ENCODE results near the gene KLHL40.

Gene KLHL40

DNA sequence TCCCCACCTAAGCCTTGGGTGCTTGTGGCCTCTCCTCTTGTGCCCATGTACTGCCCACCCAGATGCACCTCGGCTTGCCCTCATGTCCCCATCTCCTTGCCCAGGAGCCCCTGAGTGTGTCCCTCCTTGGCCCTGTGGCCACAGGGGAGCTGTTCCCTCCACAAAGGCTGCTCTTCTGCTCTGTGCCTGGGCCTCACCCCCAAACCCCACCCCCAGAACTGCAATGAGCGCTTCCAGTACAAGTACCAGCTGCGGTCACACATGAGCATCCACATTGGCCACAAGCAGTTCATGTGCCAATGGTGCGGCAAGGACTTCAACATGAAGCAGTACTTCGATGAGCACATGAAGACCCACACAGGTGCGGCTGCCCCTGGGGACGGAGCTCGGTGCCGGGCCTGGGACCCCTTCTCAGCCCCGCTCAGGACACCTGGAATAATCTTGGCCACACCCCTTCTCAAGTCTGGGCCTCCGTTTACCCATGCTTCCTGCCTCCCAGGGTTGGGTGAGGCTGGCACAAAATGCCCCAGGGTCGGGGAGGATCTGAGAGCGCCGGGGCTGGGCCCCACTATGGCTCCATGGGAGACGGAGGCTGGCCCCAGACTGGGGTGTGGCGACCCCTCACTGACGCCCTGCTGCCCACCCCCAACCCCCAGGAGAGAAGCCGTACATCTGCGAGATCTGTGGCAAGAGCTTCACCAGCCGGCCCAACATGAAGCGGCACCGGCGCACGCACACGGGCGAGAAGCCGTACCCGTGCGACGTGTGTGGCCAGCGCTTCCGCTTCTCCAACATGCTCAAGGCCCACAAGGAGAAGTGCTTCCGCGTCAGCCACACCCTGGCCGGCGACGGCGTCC, 21.5 kb upstream of the KLHL40 start:
- H3K27me3 Mint-ChIP-seq = no peaks in the 10 kb centered on the region

DNA sequence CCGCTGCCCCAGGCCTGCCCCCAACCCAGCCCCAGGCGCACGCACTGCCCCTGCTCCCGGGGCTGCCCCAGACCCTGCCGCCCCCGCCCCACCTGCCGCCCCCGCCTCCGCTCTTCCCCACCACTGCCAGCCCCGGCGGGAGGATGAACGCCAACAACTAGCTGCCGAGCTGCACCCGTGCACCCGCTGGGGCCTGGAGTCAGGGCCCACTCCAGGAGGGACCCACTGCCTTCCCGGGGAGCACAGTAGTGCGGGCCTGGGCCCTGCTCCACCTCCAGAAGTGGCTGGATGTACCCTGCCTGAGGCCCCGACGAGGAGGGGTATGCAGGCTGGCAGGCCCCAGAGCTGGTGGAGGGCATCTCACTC, 20.9 kb upstream of the KLHL40 start:
- no peaks in the 10 kb centered on the region for H3K27me3 Mint-ChIP-seq
- H3K27ac Mint-ChIP-seq = no peak overlapping the region
- H3K4me3 Mint-ChIP-seq = no peak overlapping the region
- no peaks in the 10 kb centered on the region for H3K4me1 Mint-ChIP-seq
- H3K36me3 Mint-ChIP-seq = no peaks in the 10 kb centered on the region
- H3K9me3 Mint-ChIP-seq = no peaks in the 10 kb centered on the region

More for the DNA sequence above, 21.5 kb upstream of the KLHL40 start:
- Mint-ChIP-seq H3K36me3 (no peaks in the 10 kb centered on the region), H3K4me3 (no peak overlapping the region), H3K9me3 (no peaks in the 10 kb centered on the region), H3K4me1 (no peaks in the 10 kb centered on the region), H3K27ac (no peak overlapping the region)

DNA sequence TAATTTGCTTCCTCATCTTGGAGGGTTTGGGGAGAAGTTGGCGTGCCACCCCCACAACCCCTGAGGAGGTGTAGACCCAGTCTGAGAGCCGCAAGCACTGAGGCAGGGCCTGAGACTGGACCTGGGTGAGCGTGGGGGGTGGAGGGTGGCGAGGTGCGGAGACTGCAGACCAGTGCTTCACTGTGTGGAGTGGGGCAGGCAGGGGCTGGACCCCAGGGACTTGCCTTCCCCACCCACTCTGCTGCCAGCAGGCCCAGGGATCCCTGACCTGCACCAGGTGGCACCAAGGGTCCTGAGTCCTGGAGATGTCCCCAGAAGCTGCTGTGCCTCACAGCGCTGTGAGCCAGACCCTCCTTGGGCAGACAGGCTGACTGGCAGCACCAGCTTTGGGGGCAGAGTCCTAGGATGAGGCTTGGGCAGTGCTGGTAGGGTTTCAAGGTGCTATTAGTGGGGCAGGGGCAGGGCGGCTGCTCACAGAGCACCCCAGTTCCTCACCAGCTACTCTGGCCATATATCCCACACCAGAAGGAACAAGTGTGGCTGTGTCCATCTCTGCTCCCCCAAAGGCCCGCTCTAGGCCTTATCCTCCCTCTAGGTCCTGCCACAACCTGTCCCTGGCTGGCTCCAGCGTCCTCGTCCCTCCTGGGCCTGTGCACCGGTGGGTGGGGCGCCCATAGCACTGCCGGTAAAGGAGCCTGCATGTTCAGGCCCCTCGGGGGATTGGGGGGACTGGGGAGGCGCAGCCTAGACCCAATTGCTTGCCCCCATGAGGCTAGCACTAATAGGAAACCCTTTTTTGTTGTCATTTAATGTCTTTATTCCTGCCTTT, 20.1 kb upstream of the KLHL40 start:
- Mint-ChIP-seq H3K4me1 (no peaks in the 10 kb centered on the region), H3K36me3 (no peaks in the 10 kb centered on the region), H3K27me3 (no peaks in the 10 kb centered on the region), H3K27ac (no peak overlapping the region), H3K9me3 (no peaks in the 10 kb centered on the region), H3K4me3 (no peak overlapping the region)

DNA sequence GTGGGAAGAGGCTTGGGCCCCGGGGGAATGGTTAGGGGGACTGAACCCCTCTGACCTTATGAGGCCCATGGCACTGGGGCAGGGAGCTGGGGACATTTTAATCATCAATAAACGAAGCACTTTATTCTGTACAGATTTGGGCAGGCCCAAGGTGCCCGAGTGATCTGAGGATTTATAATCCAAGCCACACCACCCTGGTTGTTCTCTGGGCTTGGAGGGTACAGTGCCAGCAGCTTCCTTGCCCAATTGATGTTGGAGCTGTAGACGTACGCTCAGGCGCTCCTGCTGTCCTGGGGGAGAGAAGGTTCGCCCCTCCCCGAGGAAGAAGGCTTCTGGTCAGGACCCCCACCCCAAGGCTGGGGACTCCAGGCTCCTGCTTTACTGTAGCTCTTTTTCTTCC, 19.3 kb upstream of the KLHL40 start:
- Mint-ChIP-seq H3K27me3 (no peaks in the 10 kb centered on the region), H3K36me3 (no peaks in the 10 kb centered on the region), H3K4me3 (no peak overlapping the region), H3K9me3 (no peaks in the 10 kb centered on the region), H3K4me1 (no peaks in the 10 kb centered on the region), H3K27ac (no peak overlapping the region)

DNA sequence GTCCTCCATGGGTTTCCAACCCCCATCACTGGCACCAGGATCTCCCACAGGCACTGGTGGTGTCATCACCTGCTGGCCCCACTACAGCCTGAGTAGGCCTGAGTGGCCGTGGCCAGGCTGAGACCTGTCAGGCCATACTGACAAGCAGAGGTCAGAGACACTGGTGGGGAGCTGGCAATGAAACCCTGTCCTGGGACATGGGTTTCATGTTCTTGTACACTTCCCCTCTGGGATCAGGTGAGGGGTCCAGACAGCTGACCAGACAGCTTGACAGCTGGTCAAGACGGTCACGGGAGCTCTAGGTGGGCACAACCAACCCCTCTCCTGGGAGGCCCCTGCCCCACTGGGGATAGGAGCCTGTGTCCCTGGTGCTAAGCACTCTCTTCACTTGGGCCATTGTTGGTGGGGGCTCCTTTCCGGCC, 18.7 kb upstream of the KLHL40 start:
- H3K27ac Mint-ChIP-seq = no peak overlapping the region

DNA sequence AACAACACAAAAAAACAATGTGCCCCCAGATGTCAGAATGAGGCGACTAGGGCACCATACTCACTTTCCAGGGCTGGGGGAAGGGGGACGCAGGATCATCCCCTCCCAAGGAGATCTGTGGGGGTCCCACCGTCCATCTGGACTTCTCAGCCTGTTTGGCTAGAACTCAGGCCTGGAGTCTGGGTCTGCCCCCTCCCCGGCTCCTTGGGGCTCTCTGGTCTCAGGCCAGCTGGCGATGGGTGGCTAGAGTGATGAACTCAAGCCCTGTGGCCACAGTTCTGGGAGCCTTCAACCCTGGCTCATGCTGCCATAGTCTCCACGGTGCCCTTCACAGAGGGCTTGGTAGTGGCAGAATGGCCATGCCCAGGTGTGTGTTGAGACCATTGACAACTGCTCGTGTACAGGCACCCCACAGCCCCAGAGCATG, 18.2 kb upstream of the KLHL40 start:
- H3K4me3 Mint-ChIP-seq = no peak overlapping the region
- no peaks in the 10 kb centered on the region for H3K36me3 Mint-ChIP-seq
- H3K27ac Mint-ChIP-seq = no peak overlapping the region

More for the DNA sequence above, 18.7 kb upstream of the KLHL40 start:
- Mint-ChIP-seq H3K9me3 (no peaks in the 10 kb centered on the region), H3K27me3 (no peaks in the 10 kb centered on the region), H3K4me1 (no peaks in the 10 kb centered on the region), H3K4me3 (no peak overlapping the region), H3K36me3 (no peaks in the 10 kb centered on the region)

DNA sequence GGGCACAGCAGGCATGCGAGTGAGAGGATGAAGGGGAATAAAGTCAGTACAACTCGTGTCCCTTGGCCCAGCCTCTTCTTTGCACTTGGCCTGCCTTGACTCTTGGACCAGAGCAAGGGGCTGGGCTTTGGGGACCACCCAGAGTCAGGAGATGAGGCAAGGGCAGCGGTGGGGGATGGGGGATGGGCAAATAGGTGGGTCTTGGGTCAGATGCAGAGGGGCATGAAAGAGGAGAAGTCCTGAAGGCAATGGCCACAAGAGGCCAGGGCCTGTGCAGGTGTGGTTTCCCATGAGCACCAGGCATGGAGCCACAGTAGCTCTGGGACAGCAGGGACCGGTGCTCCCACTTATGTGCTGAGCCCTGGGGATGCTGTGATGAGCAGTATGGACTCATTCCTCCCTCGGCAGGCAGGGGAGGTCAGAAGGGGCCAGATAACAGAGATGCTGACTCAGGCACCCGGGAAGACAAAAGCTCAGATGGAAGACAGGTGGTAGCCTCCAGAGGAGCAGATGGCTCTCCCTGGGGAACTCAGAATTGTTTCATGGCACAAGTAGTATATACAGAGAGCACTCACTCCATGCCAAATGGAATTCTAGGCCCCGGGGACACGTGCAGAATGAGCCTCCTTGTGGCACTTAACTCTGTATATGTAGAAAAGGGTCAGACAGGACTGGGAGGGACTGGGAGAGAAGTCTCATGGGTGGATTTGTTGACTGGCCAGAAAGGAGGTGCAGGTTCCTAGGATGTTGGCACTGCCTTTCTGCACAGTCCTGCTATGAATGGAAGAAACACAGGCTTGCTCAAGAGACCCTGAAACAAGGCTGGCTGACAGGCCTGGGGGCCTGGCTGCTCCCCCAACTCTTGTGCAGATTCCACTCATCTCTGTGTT, 17.6 kb upstream of the KLHL40 start:
- Mint-ChIP-seq H3K4me1 (no peaks in the 10 kb centered on the region), H3K36me3 (no peaks in the 10 kb centered on the region), H3K27me3 (no peaks in the 10 kb centered on the region), H3K27ac (no peak overlapping the region), H3K9me3 (no peaks in the 10 kb centered on the region), H3K4me3 (no peak overlapping the region)

More for the DNA sequence above, 18.2 kb upstream of the KLHL40 start:
- no peaks in the 10 kb centered on the region for H3K4me1 Mint-ChIP-seq
- no peaks in the 10 kb centered on the region for H3K9me3 Mint-ChIP-seq
- no peaks in the 10 kb centered on the region for H3K27me3 Mint-ChIP-seq

DNA sequence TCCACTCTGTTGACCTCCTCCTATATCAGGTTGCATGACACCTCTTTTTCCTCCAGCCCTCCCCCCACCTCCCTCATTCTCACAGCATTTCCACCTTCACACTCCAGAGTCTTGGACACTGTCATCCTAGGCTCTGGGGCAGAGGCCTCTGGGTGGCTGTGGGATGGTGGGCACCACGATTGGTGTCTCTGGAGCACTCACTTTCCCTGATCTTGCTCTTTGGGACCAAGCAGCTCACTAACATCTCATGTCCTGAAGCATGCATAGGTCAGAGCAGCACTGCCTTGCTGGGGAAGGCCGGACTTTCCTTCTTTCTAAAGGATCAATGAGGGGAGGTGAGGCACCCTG, 16.9 kb upstream of the KLHL40 start:
- Mint-ChIP-seq H3K27ac (no peak overlapping the region), H3K36me3 (no peaks in the 10 kb centered on the region), H3K27me3 (no peaks in the 10 kb centered on the region), H3K4me3 (no peak overlapping the region), H3K9me3 (no peaks in the 10 kb centered on the region), H3K4me1 (no peaks in the 10 kb centered on the region)

DNA sequence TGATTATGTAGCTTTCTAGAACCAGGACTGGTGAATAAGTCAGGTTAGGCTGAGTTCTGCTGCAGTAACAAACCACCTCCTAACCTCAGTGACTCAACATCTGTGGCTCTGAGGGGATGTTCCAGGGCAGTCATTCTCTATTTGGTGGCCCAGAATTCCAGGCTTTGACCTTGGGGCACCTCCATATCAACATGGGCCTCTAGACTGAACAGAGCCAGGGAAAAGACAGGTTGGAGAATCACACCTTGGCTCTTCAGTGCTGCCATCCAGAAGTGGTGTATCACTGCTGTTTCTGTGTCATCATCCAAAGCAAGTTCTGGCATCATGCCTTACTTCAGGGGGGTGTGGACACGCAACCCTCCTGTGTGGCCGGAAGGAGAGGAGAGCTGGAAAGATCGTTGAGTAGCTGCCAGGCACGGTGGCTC, 16.5 kb upstream of the KLHL40 start:
- Mint-ChIP-seq H3K27ac (no peak overlapping the region), H3K27me3 (no peaks in the 10 kb centered on the region), H3K36me3 (no peaks in the 10 kb centered on the region), H3K4me1 (no peaks in the 10 kb centered on the region), H3K9me3 (no peaks in the 10 kb centered on the region), H3K4me3 (no peak overlapping the region)

DNA sequence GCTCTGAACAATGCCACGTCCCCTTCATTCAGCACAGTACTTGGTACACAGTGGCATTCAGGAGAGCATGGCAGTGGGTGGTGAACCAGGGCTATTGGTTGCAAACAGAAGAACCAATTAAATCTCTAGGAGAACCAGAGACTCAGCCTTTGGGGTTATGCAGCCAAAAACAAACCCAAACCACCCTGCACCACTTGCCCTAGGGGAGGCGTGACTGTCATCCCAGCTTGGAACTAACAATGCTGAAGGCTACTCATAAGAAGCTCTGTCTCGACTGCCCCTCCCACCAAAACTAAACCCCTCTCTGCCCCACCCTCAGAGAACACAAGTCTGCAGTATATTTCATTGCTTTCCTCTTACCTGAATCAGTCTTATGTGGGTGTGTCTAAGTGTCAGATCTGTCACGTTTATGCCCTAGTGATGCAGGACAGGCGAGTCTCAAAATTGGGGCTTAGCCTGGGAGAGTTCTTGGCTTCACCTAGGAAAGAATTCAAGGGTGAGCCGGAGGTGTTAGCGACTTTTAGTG, 15.2 kb upstream of the KLHL40 start:
- no peaks in the 10 kb centered on the region for H3K9me3 Mint-ChIP-seq
- no peak overlapping the region for H3K4me3 Mint-ChIP-seq
- H3K27ac Mint-ChIP-seq = no peak overlapping the region
- no peaks in the 10 kb centered on the region for H3K4me1 Mint-ChIP-seq
- no peaks in the 10 kb centered on the region for H3K36me3 Mint-ChIP-seq
- no peaks in the 10 kb centered on the region for H3K27me3 Mint-ChIP-seq

DNA sequence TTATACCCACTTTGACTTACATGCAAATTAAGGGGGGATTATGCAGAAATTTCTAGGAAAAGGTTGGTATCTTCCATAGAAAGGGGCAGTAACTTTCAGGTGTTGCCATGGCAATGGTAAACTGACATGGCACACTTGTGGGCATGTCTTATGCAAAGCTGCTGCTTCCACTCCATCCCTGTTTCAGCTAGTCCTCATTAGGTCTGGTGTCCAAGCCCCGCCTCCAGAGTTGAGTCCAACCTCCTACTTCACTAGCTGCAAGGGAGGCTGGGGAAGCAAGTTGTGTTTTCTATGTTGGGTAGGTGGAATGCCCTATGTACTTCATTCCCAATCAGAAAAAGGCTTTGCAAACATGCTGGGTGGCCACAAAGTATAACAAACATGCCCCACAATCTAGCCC, 14.7 kb upstream of the KLHL40 start:
- H3K27me3 Mint-ChIP-seq = no peaks in the 10 kb centered on the region
- H3K27ac Mint-ChIP-seq = no peak overlapping the region
- H3K36me3 Mint-ChIP-seq = no peaks in the 10 kb centered on the region
- H3K4me3 Mint-ChIP-seq = no peak overlapping the region
- no peaks in the 10 kb centered on the region for H3K9me3 Mint-ChIP-seq
- no peaks in the 10 kb centered on the region for H3K4me1 Mint-ChIP-seq

DNA sequence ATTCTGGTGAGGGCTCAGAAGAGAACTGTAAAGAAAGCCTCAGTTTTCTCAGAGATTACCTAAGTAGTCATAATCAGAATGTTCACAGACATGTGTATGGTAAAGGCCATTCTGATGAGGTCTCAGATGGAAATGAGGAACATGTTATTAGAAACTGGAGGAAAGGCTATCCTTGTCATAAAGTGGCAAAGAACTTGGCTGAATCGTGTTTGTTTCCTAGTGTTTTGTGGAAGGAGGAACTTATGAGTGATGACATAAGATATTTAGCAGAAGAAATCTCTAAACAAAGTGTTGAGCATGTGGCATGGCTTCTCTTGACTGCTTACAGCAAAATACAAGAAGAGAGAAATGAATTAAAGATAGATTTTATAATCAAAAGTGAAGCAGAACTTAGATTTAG, 12.8 kb upstream of the KLHL40 start:
- Mint-ChIP-seq H3K27ac (no peak overlapping the region), H3K9me3 (peaks cover 6% of the 10 kb centered on the region), H3K4me1 (no peaks in the 10 kb centered on the region), H3K36me3 (no peaks in the 10 kb centered on the region), H3K4me3 (no peak overlapping the region), H3K27me3 (no peaks in the 10 kb centered on the region)

DNA sequence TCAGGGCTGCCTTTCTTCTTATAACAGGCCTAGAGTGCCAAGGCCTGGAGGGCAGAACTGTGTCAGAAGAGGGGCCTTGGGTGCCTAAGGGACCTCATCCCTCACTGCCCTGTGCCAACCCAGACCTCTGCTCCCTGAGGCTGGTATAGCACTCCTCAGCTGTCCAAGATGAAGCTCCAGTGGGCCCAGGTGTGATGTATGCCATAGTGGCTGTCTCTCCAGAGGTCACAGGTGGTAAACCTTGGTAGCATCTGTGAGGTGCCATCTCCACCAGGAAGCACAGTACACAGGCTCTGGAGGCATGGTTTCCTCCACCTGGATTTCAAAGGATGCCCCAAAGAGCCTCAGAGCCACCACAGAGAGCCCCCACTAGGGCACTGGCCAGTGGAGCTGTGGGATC, 12.3 kb upstream of the KLHL40 start:
- no peak overlapping the region for H3K27ac Mint-ChIP-seq
- H3K27me3 Mint-ChIP-seq = no peaks in the 10 kb centered on the region
- peaks cover 12% of the 10 kb centered on the region for H3K9me3 Mint-ChIP-seq
- H3K36me3 Mint-ChIP-seq = peaks cover 3% of the 10 kb centered on the region
- no peak overlapping the region for H3K4me3 Mint-ChIP-seq
- no peaks in the 10 kb centered on the region for H3K4me1 Mint-ChIP-seq

DNA sequence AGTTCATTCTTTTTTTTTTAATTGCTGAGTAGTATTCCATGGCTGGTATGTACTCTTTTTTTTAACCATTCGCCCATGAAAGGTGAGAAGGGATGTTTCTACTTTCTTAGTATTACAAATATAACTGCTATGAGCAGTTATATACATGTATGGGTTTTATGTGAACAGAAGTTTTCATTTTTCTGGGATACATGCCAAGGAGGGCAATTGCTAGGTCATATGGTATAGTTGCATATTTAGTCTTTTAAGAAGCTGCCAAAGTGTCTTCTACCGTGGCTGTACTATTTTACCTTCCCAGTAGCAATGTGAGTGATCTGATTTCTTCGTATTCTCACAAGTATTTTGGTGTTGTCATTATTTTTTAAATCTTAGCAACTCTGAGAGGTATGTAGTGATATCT, 11.2 kb upstream of the KLHL40 start:
- H3K27me3 Mint-ChIP-seq = no peaks in the 10 kb centered on the region
- peaks cover 21% of the 10 kb centered on the region for H3K9me3 Mint-ChIP-seq
- H3K36me3 Mint-ChIP-seq = peaks cover 3% of the 10 kb centered on the region
- no peaks in the 10 kb centered on the region for H3K4me1 Mint-ChIP-seq
- H3K4me3 Mint-ChIP-seq = no peak overlapping the region
- H3K27ac Mint-ChIP-seq = no peak overlapping the region

DNA sequence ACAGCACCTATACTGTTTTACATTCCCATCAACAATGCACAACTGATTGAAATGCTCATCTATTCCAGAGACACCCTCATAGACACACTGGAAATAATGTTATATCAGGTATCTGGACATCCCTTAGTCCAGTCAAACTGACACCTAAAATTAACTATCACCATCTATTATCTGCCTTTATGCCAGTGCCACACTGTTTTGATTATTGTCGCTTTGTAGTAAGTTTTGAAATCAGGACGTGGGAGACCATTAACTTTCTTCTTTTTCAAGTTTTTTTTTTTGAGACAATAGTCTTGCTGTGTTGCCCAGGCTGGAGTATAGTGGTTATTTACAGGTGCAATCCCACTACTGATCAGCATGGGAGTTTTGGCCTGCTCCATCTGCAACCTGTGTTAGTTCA, 9.4 kb upstream of the KLHL40 start:
- no peaks in the 10 kb centered on the region for H3K27me3 Mint-ChIP-seq
- no peak overlapping the region for H3K27ac Mint-ChIP-seq
- no peak overlapping the region for H3K4me3 Mint-ChIP-seq
- H3K9me3 Mint-ChIP-seq = peaks cover 22% of the 10 kb centered on the region
- no peaks in the 10 kb centered on the region for H3K4me1 Mint-ChIP-seq
- H3K36me3 Mint-ChIP-seq = peaks cover 3% of the 10 kb centered on the region
